ENCODE measurements around the gene ZNF146. TPM values are rescaled to one million over a fixed set of nuclear protein-coding genes. Genes with fewer than 3 reads are reported as not detected.
"Not testable (repeated sequence)": the region's sequence is repeated elsewhere in the genome, so short reads cannot be mapped to it uniquely, and the experiment has no call there.

Gene ZNF146
- total RNA-seq: 100 to 1,000 TPM; 102 to 109 TPM

- peaks cover 24% of the 10 kb centered on the region for H3K4me1 Mint-ChIP-seq (ENCODE audit: low read depth)
- no peak within 1 kb of the TSS for H3K4me3 Mint-ChIP-seq
- ATAC-seq (peak; percentile 89), DNase-seq (peak; percentile 99)
- ChIA-PET POLR2A (interaction anchor here (0.6 to 1.5 kb wide), 12 partner anchors 19 to 1478 kb away, joined by 3 to 5 read pairs (median 4); partner anchors contain the start of genes POLR2I, ZNF382 and ZNF566), CTCF (interaction anchor here (0.6 to 1.9 kb wide), 5 partner anchors 16 to 989 kb away, joined by 3 to 12 read pairs (median 3); partner anchors contain the start of gene ZNF345)
- H3K27ac Mint-ChIP-seq: no peak within 1 kb of the TSS
- no peaks in the 10 kb centered on the region for H3K27me3 Mint-ChIP-seq
- intact Hi-C loops (cut with micrococcal nuclease): no loop called here
- H3K36me3 Mint-ChIP-seq (ENCODE audit: low read depth): peaks cover 20% of the 10 kb centered on the region
- H3K9me3 Mint-ChIP-seq: no peaks in the 10 kb centered on the region
- TF ChIP-seq CTCF (IDR thresholded peaks at IDR 0.05): no peak
These were observed at the start of gene ZNF146, which contains the start of gene ZNF565 for GRCh38 chr19:36214386-36215275. ZNF146 (plus strand) TSS chr19:36215106; CDS start chr19:36236441, 21,335 bp downstream. ZNF565 (minus strand) TSS chr19:36214665; CDS start chr19:36201985, 12,680 bp downstream.

GRCh38 chr19:36169084-36169760, 45.7 kb upstream of the ZNF146 start:
- intact Hi-C loops (cut with micrococcal nuclease): no loop called here
- Mint-ChIP-seq H3K9me3 (no peaks in the 10 kb centered on the region), H3K27me3 (no peaks in the 10 kb centered on the region), H3K4me1 (ENCODE audit: low read depth) (peaks cover 4% of the 10 kb centered on the region), H3K36me3 (ENCODE audit: low read depth) (no peaks in the 10 kb centered on the region), H3K27ac (no peak overlapping the region), H3K4me3 (no peak overlapping the region)
- TF ChIP-seq CTCF (IDR thresholded peaks at IDR 0.05): no peak
- DNase-seq: no peak
- ATAC-seq: no peak
- ChIA-PET POLR2A (interaction anchor here (0.8 to 1.1 kb wide), 2 partner anchors 40 to 42 kb away, joined by 3 to 4 read pairs; no protein-coding TSS in a partner anchor), CTCF (interaction anchor here (0.8 to 9.5 kb wide), 11 partner anchors 10 to 222 kb away, joined by 3 to 139 read pairs (median 5); partner anchors contain the start of genes COX7A1 and TBCB)

GRCh38 chr19:36172852-36173251, 42.1 kb upstream of the ZNF146 start:
- Mint-ChIP-seq H3K9me3 (no peaks in the 10 kb centered on the region), H3K27ac (no peak overlapping the region), H3K4me3 (no peak overlapping the region), H3K36me3 (ENCODE audit: low read depth) (no peaks in the 10 kb centered on the region), H3K4me1 (ENCODE audit: low read depth) (peaks cover 4% of the 10 kb centered on the region), H3K27me3 (no peaks in the 10 kb centered on the region)
- ATAC-seq: no peak
- ChIA-PET POLR2A (interaction anchor here (1.6 kb wide), 1 partner anchor 48 kb away, joined by 3 read pairs; no protein-coding TSS in a partner anchor), CTCF (interaction anchor here (9.5 kb wide), 1 partner anchor 45 kb away, joined by 139 read pairs; no protein-coding TSS in a partner anchor)
- intact Hi-C loops (cut with micrococcal nuclease): no loop called here
- no peak for DNase-seq
- TF ChIP-seq CTCF (IDR thresholded peaks at IDR 0.05): no peak

GRCh38 chr19:36173846-36174245, 41.1 kb upstream of the ZNF146 start:
- H3K4me3 Mint-ChIP-seq; H3K27me3 Mint-ChIP-seq; intact Hi-C loops (cut with micrococcal nuclease); H3K4me1 Mint-ChIP-seq (ENCODE audit: low read depth); H3K27ac Mint-ChIP-seq; DNase-seq; H3K36me3 Mint-ChIP-seq (ENCODE audit: low read depth); ATAC-seq; H3K9me3 Mint-ChIP-seq: not testable (repeated sequence)
- POLR2A ChIA-PET: interaction anchor here (1.0 to 2.3 kb wide), 3 partner anchors 41 to 49 kb away, joined by 3 to 9 read pairs (median 3); partner anchors contain the start of genes ZNF146 and ZNF565
- CTCF ChIA-PET: interaction anchor here (9.5 kb wide), 1 partner anchor 46 kb away, joined by 139 read pairs; no protein-coding TSS in a partner anchor

GRCh38 chr19:36179077-36179476, 35.8 kb upstream of the ZNF146 start:
- H3K4me3 Mint-ChIP-seq; intact Hi-C loops (cut with micrococcal nuclease); H3K36me3 Mint-ChIP-seq (ENCODE audit: low read depth); ATAC-seq; H3K9me3 Mint-ChIP-seq; H3K27me3 Mint-ChIP-seq; H3K27ac Mint-ChIP-seq; H3K4me1 Mint-ChIP-seq (ENCODE audit: low read depth); POLR2A ChIA-PET; DNase-seq: not testable (repeated sequence)
- CTCF ChIA-PET: interaction anchor here (0.9 to 3.0 kb wide), 2 partner anchors 10 to 118 kb away, joined by 3 to 15 read pairs; no protein-coding TSS in a partner anchor

Data from activated CD8-positive, alpha-beta T cell treated with anti-CD3 and anti-CD28 coated beads for 36 hours (primary cell).